Stimulated activated CD4-positive, alpha-beta T cell treated with anti-CD3 and anti-CD28 coated beads, Interleukin-12 subunit alpha, Interleukin-12 subunit beta, amount 100 ng/mL, for 48 hours (primary cell): ENCODE measurements around the gene ST7.

Experiments
- DNase-seq, 3 donors: peaks; one replicate each; pipeline ENCODE4 v3.0.0-alpha.2; 2020; ENCODE audit warnings: low read depth in 2 of 3, low spot score in 1 of 3

The ST7 gene

GRCh38 chr7:117152213-117153007, 199.1 kb downstream of the ST7 start:
- no peak for DNase-seq

- no peak for DNase-seq
Measured at GRCh38 chr7:117153016-117153545, 199.8 kb downstream of the ST7 start.

- DNase-seq, result no peak
Measured at GRCh38 chr7:117154721-117155120, 201.4 kb downstream of the ST7 start.

- DNase-seq, result no peak
Measured at GRCh38 chr7:117155694-117156093, 202.4 kb downstream of the ST7 start.

GRCh38 chr7:117157241-117158209, 204.2 kb downstream of the ST7 start:
- no peak for DNase-seq

GRCh38 chr7:117158941-117159697, 205.8 kb downstream of the ST7 start:
- DNase-seq, result no peak

DNA sequence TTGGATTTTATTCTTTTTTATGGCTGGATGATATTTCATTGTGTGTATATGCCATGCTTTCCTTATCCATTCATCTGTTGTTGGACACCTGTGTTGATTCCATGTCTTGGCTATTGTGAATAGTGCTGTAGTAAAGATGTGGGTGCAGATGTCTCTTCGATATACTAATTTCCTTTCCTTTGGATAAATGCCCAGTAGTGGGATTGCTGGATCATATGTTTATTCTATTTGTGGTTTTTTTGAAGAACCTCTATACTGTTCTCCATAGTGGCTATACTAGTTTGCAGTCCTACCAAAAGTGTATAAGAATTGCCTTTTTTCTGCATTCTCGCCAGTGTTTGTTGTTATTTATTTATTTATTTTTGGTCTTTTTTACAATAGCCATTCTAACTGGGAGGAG, 209.8 kb downstream of the ST7 start:
- no peak for DNase-seq

- DNase-seq, result no peak
Measured at GRCh38 chr7:117164620-117165019, 211.3 kb downstream of the ST7 start.

DNA sequence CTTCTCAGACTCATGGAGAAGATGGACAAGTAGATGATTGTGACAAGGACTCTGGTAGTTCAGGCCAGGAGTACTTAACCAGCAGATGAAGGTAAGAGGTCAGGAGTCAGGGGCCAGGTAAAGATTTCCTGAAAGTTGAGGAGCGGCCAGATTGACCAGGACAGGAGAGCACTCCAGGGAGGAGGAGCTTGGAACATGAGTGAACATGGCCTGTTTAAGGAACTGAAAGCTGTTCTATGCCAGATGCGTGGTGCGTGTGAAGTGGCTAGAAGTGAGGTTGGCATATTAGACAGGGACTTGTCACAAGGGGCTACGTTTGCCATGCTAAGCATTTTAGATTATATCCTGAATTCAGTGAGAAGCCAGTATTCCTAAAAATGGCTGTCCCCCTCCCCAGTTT, 212.4 kb downstream of the ST7 start:
- no peak for DNase-seq

DNA sequence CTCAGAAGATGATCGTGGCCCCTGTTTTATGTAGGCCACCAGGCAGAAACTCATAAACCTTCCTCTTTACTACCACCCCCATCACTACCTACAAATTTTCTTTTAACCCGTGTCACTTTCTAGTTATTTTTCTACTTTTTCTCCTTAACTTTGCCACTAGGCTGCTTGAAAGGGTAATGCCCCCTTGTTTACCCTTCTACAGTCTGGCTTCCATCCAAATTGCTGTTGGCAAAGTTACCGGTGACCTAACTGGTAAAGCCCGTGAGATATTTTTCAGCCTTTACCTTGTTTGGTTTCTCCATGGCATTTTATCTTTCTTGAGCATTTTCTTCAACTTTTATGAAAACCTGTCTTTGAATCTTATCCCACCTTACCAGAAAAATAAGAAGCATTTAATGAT, 216.6 kb downstream of the ST7 start:
- DNase-seq, result no peak

GRCh38 chr7:117171106-117171505, 217.8 kb downstream of the ST7 start:
- DNase-seq, result no peak

GRCh38 chr7:117172283-117172682, 219.0 kb downstream of the ST7 start:
- no peak for DNase-seq

DNA sequence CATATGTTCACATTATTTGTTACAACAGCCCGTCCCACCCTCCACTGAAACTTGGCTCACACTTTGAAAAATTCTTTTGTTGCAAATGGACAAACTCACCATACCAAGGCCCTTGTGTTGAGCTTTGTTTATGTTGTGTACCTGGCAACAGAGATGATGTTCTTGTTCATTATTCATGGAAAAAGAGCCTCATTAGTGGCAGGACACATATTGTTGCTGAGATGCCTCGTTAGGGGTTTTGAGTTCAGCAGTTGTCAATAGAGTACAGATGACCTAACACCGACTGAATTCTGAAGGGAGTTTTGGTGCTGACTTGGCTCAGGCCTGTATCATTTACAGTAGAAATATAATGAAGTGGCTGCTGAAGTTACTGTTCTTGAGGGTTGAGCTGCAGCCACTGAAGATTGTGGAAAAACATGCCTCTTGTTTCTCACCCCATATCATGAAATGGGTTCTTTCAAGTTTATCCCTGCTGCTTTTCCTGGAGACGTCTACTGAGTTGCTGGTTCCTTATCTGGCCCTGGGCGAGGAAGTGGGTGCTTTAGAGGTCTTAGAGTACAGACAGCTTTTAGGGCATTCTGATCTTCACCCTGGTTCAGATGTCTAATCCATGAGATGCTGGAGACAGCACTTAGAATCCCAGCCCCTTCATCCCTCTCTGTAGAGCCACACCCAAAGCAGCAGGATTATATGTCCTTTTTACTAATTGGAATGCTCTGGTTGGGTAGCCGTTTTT, 219.9 kb downstream of the ST7 start:
- DNase-seq, result no peak

DNA sequence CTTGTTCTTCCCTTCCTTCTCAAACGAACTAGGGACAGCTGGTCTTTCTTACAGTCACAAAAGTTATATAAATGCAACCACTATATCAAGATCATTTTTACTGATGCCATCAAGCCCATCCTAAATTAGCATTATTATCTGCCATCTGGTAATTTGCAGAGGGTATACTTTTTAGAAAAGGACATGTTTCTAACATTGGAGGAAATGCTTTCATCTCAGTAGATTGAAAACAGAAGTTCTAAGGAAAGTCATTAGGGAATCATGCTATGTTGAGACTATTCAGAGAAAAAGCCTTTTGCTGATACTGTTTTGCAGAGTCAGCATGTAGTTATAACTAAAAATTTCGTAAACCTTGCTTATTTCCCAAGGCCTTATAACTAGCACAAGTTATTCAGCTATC, 222.9 kb downstream of the ST7 start:
- DNase-seq, result no peak

DNA sequence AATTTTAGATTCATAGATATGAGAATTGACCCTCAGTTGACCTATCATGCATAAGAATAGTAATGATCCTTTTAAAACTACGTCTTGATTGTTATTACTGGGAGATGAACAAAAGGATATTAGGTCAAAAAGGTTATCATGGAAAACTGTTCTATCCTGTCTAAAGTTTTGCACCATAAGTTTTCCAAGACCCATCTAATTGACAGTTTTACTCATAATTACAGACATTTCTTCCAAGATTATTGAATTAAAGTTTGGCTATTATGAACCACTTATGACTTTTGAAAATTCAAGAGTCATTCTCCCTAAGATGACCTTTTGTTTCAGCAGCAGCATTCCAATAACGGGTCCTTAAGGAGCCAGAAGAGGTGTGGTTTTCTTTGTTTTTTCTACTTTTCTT, 225.3 kb downstream of the ST7 start:
- DNase-seq, result no peak

GRCh38 chr7:117179701-117180100, 226.4 kb downstream of the ST7 start:
- DNase-seq, result no peak

GRCh38 chr7:117183729-117184128, 230.4 kb downstream of the ST7 start:
- DNase-seq, result no peak

GRCh38 chr7:117184367-117184766, 231.1 kb downstream of the ST7 start:
- DNase-seq, result no peak

DNA sequence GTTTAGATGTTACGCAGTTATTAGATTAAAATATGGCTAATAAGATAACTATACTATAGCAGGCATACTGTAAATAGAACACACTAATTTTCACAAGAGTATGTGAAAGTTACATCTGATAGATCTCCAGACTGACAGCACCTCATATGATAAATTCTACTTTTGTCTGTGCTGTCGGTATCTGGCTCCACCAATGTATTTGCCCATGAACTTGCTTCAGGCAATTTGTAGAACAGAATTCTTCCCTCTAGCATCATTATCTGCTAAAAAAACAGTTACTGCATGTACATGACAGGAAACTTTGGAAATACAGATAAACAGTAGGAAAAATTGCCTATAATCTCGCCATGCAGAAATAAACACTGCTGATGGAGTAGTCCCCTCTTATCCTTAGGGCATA, 231.8 kb downstream of the ST7 start:
- DNase-seq, result no peak

DNA sequence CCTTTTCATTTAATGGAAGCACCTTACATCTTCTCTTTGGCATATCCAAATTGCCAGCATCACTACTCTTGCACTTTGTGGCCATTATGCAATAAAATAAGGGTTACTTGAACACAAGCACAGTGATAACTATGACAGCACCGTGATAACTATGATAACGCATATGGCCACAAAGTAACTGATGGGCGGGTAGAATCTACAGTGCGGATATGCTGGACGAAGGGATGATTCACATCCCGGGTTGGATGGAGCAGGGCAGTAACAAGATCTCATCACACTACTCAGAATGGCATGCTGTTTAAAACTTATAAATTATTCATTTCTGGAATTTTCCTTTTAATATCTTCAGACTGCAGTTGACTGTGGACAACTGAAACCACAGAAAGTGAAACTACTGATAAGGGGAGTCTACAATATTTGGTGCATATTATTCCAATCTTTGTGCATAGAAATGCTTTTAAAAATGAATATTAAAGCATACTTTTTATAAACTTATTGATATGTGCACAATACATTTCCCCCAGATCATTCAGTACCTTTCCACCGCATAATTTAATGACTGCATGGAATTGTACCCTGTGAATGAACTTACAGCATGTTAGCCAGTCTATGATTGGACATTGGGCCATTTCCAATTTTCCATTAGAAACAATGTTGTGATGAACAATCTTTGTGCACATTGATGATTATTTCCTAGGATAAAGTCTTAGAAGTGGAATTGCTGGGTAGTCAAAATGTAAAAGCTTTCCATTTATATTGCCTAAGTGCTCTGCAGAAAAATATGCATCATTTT, 233.1 kb downstream of the ST7 start:
- no peak for DNase-seq
